ENCODE measurements around the gene EDRF1. TPM values are rescaled to one million over a fixed set of nuclear protein-coding genes. Genes with fewer than 3 reads are reported as not detected.

EDRF1 gene
- total and polyA plus RNA-seq, 2 of the 8 experiments (the other 6 are each of a cell fraction or from before 2014, with no cell fraction given) = 19.9 to 37.8 TPM

DNA sequence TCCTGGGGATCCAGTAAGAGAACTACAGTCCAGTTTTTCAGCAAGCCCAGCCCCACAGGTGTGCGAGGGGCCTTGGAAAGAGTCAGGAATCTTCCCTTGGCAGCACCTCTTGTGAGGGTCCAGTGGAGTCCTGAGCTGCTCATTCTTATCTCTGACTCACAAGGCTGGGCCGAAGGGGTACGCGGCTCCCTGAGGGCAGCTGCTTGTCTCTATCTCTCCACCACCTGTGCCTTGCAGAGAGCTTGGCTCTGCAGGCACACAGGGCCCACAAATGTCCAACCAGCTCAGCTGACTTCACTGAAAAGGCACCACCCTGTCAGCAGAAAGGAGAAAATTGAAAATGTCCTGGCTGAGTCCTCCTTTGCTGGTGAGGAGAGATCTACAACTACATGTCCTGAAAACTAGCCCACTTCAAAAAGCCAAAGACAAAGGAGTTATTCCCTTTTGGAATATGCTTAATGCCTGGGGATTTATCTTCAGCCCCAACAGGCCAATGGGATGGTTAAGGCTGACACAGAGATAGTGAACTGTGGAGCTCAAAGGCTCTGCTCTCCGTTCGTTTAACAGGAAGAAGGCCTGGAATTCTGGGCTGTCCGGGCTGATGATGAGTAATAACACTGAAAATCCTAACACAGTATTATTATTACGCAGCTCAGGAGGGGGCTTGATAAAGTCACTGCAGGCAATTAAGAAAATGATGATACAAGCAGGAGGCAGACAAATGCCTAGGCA, 80.1 kb downstream of the EDRF1 start (continued):
- TF ChIP-seq, protein P1, sequence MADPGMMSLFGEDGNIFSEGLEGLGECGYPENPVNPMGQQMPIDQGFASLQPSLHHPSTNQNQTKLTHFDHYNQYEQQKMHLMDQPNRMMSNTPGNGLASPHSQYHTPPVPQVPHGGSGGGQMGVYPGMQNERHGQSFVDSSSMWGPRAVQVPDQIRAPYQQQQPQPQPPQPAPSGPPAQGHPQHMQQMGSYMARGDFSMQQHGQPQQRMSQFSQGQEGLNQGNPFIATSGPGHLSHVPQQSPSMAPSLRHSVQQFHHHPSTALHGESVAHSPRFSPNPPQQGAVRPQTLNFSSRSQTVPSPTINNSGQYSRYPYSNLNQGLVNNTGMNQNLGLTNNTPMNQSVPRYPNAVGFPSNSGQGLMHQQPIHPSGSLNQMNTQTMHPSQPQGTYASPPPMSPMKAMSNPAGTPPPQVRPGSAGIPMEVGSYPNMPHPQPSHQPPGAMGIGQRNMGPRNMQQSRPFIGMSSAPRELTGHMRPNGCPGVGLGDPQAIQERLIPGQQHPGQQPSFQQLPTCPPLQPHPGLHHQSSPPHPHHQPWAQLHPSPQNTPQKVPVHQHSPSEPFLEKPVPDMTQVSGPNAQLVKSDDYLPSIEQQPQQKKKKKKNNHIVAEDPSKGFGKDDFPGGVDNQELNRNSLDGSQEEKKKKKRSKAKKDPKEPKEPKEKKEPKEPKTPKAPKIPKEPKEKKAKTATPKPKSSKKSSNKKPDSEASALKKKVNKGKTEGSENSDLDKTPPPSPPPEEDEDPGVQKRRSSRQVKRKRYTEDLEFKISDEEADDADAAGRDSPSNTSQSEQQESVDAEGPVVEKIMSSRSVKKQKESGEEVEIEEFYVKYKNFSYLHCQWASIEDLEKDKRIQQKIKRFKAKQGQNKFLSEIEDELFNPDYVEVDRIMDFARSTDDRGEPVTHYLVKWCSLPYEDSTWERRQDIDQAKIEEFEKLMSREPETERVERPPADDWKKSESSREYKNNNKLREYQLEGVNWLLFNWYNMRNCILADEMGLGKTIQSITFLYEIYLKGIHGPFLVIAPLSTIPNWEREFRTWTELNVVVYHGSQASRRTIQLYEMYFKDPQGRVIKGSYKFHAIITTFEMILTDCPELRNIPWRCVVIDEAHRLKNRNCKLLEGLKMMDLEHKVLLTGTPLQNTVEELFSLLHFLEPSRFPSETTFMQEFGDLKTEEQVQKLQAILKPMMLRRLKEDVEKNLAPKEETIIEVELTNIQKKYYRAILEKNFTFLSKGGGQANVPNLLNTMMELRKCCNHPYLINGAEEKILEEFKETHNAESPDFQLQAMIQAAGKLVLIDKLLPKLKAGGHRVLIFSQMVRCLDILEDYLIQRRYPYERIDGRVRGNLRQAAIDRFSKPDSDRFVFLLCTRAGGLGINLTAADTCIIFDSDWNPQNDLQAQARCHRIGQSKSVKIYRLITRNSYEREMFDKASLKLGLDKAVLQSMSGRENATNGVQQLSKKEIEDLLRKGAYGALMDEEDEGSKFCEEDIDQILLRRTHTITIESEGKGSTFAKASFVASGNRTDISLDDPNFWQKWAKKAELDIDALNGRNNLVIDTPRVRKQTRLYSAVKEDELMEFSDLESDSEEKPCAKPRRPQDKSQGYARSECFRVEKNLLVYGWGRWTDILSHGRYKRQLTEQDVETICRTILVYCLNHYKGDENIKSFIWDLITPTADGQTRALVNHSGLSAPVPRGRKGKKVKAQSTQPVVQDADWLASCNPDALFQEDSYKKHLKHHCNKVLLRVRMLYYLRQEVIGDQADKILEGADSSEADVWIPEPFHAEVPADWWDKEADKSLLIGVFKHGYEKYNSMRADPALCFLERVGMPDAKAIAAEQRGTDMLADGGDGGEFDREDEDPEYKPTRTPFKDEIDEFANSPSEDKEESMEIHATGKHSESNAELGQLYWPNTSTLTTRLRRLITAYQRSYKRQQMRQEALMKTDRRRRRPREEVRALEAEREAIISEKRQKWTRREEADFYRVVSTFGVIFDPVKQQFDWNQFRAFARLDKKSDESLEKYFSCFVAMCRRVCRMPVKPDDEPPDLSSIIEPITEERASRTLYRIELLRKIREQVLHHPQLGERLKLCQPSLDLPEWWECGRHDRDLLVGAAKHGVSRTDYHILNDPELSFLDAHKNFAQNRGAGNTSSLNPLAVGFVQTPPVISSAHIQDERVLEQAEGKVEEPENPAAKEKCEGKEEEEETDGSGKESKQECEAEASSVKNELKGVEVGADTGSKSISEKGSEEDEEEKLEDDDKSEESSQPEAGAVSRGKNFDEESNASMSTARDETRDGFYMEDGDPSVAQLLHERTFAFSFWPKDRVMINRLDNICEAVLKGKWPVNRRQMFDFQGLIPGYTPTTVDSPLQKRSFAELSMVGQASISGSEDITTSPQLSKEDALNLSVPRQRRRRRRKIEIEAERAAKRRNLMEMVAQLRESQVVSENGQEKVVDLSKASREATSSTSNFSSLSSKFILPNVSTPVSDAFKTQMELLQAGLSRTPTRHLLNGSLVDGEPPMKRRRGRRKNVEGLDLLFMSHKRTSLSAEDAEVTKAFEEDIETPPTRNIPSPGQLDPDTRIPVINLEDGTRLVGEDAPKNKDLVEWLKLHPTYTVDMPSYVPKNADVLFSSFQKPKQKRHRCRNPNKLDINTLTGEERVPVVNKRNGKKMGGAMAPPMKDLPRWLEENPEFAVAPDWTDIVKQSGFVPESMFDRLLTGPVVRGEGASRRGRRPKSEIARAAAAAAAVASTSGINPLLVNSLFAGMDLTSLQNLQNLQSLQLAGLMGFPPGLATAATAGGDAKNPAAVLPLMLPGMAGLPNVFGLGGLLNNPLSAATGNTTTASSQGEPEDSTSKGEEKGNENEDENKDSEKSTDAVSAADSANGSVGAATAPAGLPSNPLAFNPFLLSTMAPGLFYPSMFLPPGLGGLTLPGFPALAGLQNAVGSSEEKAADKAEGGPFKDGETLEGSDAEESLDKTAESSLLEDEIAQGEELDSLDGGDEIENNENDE (IDR thresholded peaks at IDR 0.05; ENCODE audit: insufficient replicate concordance, low read length) = no peak
- TF ChIP-seq JUN (IDR thresholded peaks at IDR 0.05; ENCODE audit: low read depth, low read length) (no peak), GTF2F1 (IDR thresholded peaks at IDR 0.05; ENCODE audit: borderline replicate concordance, low read depth, low read length) (no peak), NANOG (IDR thresholded peaks at IDR 0.05; ENCODE audit: insufficient read depth, low read depth, low read length, poor library complexity, severe bottlenecking) (no peak), EZH2 (IDR thresholded peaks at IDR 0.05; ENCODE audit: low read depth, low read length, severe bottlenecking) (no peak), KDM4A (IDR thresholded peaks at IDR 0.05; ENCODE audit: low read depth, low read length, severe bottlenecking) (no peak), YY1 (IDR thresholded peaks at IDR 0.05; ENCODE audit: low read depth, low read length) (no peak), SAP30 (IDR thresholded peaks at IDR 0.05; ENCODE audit: insufficient read depth, insufficient replicate concordance, low read length) (no peak), SIN3A (conservative IDR thresholded peaks at IDR 0.05 in 1 of 2, IDR thresholded peaks at IDR 0.05 in 1 of 2; ENCODE audit: low read depth in 1 of 2, low read length in 2 of 2) (no peak)
